Panc1 (cell line): Measurements from ENCODE around the gene EMX1. TPM values are rescaled to one million over a fixed set of nuclear protein-coding genes. Genes with fewer than 3 reads are reported as not detected.

Source experiments
- ATAC-seq: fragments of 200-7000 bp; cut with Tn5 transposase; 2 replicates; pipeline ENCODE4 v1.9.1; 2020; ENCODE audit warnings: mild to moderate bottlenecking, moderate library complexity
- BruUV-seq: library from RNA; stranded (reverse); fragments of 400-500 nt; replicated peaks from 2 replicates; lab custom pipeline; 2021; lab: Mats Ljungman, UMichigan
- CTCF ChIA-PET: fragments of 300-600 bp; sonication (Branson Sonifier 250); formaldehyde crosslinking; loops from one replicate; lab custom pipeline; 2022; ENCODE audit warnings: antibody characterized with exemption; lab: Charles Lee
- POLR2A ChIA-PET: fragments of 300-600 bp; sonication (Branson Sonifier 250); formaldehyde crosslinking; loops from one replicate; lab custom pipeline; 2022; ENCODE audit warnings: antibody characterized with exemption; lab: Charles Lee
- DNase-seq: peaks from one replicate; pipeline ENCODE4 v3.0.0-alpha.2; 2010; ENCODE audit warnings: low read depth, low spot score
- H3K27ac ChIP-seq: 2 replicates; pipeline ENCODE4 v1.5.1; 2011; ENCODE audit warnings: mild to moderate bottlenecking, low read length, inconsistent platforms
- H3K27me3 ChIP-seq: fragments of 200-500 bp; sonication (Bioruptor generic); 2 replicates; pipeline ENCODE4 v1.6.0; 2014; ENCODE audit warnings: low read length, inconsistent platforms; ENCODE audit not compliant: control insufficient read depth, insufficient read depth
- H3K36me3 ChIP-seq: fragments of 200-500 bp; sonication (Bioruptor generic); 2 replicates; pipeline ENCODE4 v1.5.1; 2014; ENCODE audit warnings: inconsistent platforms, mild to moderate bottlenecking, low read length, moderate library complexity; ENCODE audit not compliant: control insufficient read depth, insufficient read depth
- H3K4me1 ChIP-seq: 2 replicates; pipeline ENCODE4 v1.5.1; 2011; ENCODE audit warnings: inconsistent platforms, mild to moderate bottlenecking, low read length, moderate library complexity; ENCODE audit not compliant: control insufficient read depth, insufficient read depth
- H3K4me3 ChIP-seq, 2 experiments: 2 replicates each; pipeline ENCODE4 v1.5.1; 2011 to 2012; ENCODE audit warnings: low read depth in 2 of 2, low read length in 2 of 2, mild to moderate bottlenecking in 2 of 2, inconsistent platforms in 1 of 2, moderate library complexity in 1 of 2
- H3K9me3 ChIP-seq: fragments of 200-500 bp; sonication (Bioruptor generic); 2 replicates; pipeline ENCODE4 v1.5.1; 2014; ENCODE audit warnings: low read depth, mild to moderate bottlenecking, inconsistent platforms, low read length, moderate library complexity; ENCODE audit not compliant: control insufficient read depth, insufficient read depth
- POLR2AphosphoS5 ChIP-seq: IDR thresholded peaks from 2 replicates; pipeline ENCODE4 v1.6.1; 2012; ENCODE audit warnings: mild to moderate bottlenecking, low read depth, low read length, moderate library complexity
- SIN3A ChIP-seq: IDR thresholded peaks from 2 replicates; pipeline ENCODE4 v1.6.1; 2012; ENCODE audit warnings: low read depth, mild to moderate bottlenecking, low read length, moderate library complexity, borderline replicate concordance; ENCODE audit not compliant: insufficient read depth
- TCF7L2 ChIP-seq: IDR thresholded peaks from 2 replicates; pipeline ENCODE4 v1.6.1; 2011; ENCODE audit warnings: mild to moderate bottlenecking, low read depth, low read length, inconsistent platforms
- in situ Hi-C: cut with HindIII; loops from 2 replicates; pipeline ENCODE4 v1.10.0; 2016; ENCODE audit warnings: low sequenced_read_pairs, low pct_unique_long_range_greater_than_20kb
- intact Hi-C: fragments of 100-400 bp; cut with micrococcal nuclease; formaldehyde crosslinking; loops from one replicate; pipeline ENCODE4 v1.10.0; 2022; ENCODE audit not compliant: unreplicated experiment
- total RNA-seq: library from RNA; stranded (reverse); gene quantifications from one replicate; pipeline ENCODE4 v1.2.1, GENCODE V29; 2021; ENCODE audit not compliant: unreplicated experiment
- TF ChIP-seq, protein P1 (sequence below), 2 experiments: IDR thresholded peaks; 2 replicates each; pipeline ENCODE4 v1.6.1; 2011 to 2012; ENCODE audit warnings: low read depth in 2 of 2, control low read depth in 1 of 2, low read length in 1 of 2, mild to moderate bottlenecking in 1 of 2, moderate library complexity in 1 of 2; ENCODE audit not compliant: insufficient read depth in 1 of 2
- TF ChIP-seq, protein P2 (sequence below): fragments of 450-650 bp; IDR thresholded peaks from 2 replicates; pipeline ENCODE4 v1.5.1; 2017; ENCODE audit warnings: mild to moderate bottlenecking

The EMX1 gene
- total RNA-seq, 1 experiment from 2014 or later, result 0.36 TPM

DNA sequence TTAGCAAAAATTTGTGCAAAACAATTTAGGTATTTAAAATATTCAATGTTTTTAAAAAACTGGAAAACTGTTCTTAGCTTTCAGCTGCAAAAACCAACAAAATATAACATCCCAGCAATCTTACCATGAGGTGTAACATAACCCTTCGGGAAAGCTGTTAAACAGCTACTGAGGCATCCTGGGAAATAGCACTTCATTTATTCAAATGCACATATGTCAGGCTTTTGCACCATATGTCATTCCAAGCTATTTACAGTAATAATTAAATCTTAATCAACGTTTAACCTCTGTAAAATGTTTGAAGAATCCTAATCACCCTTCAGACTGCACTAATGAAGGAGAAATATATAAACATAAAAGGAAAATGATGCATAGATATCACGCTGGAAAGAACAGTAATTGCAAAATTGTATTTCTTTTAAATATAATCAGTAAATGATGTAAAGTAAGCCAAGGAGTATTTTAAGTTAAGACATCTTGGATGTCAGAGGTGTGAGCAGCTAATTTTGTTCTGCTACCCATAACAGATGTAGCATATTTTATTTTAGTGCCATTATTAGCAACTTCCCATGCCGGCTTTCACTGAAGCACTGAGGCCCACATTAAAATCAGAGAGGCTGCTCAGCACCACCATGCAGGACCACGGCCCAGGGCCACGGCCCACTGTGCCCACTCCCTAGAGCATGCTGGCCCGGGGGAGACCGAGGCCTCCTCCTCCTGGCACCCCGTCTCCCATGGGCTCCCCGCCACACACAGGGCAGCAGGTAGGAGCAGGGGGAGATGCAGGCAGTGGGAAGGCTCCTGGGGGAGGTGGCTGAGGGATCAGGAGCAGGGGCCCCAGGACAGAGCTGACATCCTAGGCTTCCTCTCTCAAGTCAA is 30.9 kb downstream of the EMX1 start:
- intact Hi-C loops (no loop called here), in situ Hi-C loops (no loop called here)
- DNase-seq (no peak), ATAC-seq (no peak)
- no peaks in the 10 kb centered on the region for H3K9me3 ChIP-seq
- TF ChIP-seq, protein P1, sequence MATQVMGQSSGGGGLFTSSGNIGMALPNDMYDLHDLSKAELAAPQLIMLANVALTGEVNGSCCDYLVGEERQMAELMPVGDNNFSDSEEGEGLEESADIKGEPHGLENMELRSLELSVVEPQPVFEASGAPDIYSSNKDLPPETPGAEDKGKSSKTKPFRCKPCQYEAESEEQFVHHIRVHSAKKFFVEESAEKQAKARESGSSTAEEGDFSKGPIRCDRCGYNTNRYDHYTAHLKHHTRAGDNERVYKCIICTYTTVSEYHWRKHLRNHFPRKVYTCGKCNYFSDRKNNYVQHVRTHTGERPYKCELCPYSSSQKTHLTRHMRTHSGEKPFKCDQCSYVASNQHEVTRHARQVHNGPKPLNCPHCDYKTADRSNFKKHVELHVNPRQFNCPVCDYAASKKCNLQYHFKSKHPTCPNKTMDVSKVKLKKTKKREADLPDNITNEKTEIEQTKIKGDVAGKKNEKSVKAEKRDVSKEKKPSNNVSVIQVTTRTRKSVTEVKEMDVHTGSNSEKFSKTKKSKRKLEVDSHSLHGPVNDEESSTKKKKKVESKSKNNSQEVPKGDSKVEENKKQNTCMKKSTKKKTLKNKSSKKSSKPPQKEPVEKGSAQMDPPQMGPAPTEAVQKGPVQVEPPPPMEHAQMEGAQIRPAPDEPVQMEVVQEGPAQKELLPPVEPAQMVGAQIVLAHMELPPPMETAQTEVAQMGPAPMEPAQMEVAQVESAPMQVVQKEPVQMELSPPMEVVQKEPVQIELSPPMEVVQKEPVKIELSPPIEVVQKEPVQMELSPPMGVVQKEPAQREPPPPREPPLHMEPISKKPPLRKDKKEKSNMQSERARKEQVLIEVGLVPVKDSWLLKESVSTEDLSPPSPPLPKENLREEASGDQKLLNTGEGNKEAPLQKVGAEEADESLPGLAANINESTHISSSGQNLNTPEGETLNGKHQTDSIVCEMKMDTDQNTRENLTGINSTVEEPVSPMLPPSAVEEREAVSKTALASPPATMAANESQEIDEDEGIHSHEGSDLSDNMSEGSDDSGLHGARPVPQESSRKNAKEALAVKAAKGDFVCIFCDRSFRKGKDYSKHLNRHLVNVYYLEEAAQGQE (IDR thresholded peaks at IDR 0.05; ENCODE audit: insufficient read depth in 1 of 2, low read depth in 2 of 2, low read length in 1 of 2), result no peak
- TF ChIP-seq POLR2AphosphoS5, result no peak
- TF ChIP-seq TCF7L2, result no peak
- no peak for TF ChIP-seq SIN3A
- TF ChIP-seq, protein P2, sequence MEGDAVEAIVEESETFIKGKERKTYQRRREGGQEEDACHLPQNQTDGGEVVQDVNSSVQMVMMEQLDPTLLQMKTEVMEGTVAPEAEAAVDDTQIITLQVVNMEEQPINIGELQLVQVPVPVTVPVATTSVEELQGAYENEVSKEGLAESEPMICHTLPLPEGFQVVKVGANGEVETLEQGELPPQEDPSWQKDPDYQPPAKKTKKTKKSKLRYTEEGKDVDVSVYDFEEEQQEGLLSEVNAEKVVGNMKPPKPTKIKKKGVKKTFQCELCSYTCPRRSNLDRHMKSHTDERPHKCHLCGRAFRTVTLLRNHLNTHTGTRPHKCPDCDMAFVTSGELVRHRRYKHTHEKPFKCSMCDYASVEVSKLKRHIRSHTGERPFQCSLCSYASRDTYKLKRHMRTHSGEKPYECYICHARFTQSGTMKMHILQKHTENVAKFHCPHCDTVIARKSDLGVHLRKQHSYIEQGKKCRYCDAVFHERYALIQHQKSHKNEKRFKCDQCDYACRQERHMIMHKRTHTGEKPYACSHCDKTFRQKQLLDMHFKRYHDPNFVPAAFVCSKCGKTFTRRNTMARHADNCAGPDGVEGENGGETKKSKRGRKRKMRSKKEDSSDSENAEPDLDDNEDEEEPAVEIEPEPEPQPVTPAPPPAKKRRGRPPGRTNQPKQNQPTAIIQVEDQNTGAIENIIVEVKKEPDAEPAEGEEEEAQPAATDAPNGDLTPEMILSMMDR, result no peak
- BruUV-seq, result no TSS peak
- ChIA-PET POLR2A (interaction anchor here (0.6 kb wide), 1 partner anchor 51 kb away, joined by 6 read pairs; no protein-coding TSS in a partner anchor), CTCF (interaction anchor here (0.6 to 0.8 kb wide), 2 partner anchors 25 to 88 kb away, joined by 6 to 14 read pairs; no protein-coding TSS in a partner anchor)
- H3K36me3 ChIP-seq, result no peaks in the 10 kb centered on the region
- no peak overlapping the region for H3K4me3 ChIP-seq
- no peak overlapping the region for H3K27ac ChIP-seq
- no peaks in the 10 kb centered on the region for H3K27me3 ChIP-seq
- H3K4me1 ChIP-seq, result no peaks in the 10 kb centered on the region

DNA sequence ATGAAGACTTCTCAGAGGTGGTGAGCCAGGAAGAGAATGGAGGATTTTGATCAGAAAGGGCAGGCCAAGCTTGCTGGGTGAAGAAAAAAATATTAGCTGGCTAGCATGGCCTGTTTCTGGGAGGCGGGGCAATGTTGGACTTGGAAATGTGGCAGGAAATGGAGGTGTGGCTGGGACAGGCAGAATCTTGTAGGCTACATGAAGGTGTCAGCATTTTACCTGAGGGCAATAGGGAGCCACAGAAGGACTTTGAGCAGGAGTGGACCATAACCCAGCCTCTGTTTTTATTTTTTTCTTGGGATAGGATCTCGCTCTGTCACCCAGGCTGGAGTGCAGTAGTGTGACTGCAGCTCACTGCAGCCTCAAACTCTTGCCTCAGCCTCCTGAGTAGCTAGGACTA is 31.7 kb downstream of the EMX1 start:
- intact Hi-C loops, result no loop called here
- BruUV-seq, result no TSS peak
- TF ChIP-seq POLR2AphosphoS5 (no peak), TCF7L2 (no peak), SIN3A (no peak)
- TF ChIP-seq, protein P1 (IDR thresholded peaks at IDR 0.05; ENCODE audit: insufficient read depth in 1 of 2, low read depth in 2 of 2, low read length in 1 of 2), result no peak
- TF ChIP-seq, protein P2, result no peak
- POLR2A ChIA-PET, result no interaction called here
- CTCF ChIA-PET, result no interaction called here
- Histone ChIP-seq H3K36me3 (no peaks in the 10 kb centered on the region), H3K4me1 (no peaks in the 10 kb centered on the region), H3K4me3 (no peak overlapping the region), H3K27me3 (no peaks in the 10 kb centered on the region), H3K27ac (no peak overlapping the region), H3K9me3 (no peaks in the 10 kb centered on the region)
- in situ Hi-C loops, result no loop called here
- ATAC-seq (no peak), DNase-seq (no peak)
